Activated CD4-positive, alpha-beta T cell treated with anti-CD3 and anti-CD28 coated beads, Interleukin-2, amount 50 U/mL, for 16 hours (primary cell): ENCODE data around the gene OSR1.
A peak's percentile ranks its signal among the peaks of the same experiment; 100 is the strongest.
"Not testable (repeated sequence)": the region's sequence is repeated elsewhere in the genome, so short reads cannot be mapped to it uniquely, and the experiment has no call there.

Experiments
- DNase-seq: peaks from one replicate; pipeline ENCODE4 v3.0.0-alpha.2; 2020

Gene OSR1

GRCh38 chr2:19358242-19359020, at the start of gene OSR1:
TSS of gene OSR1 (minus strand) at chr2:19358623. CDS start at chr2:19353805, 4,818 bp downstream.
- no peak for DNase-seq

DNA sequence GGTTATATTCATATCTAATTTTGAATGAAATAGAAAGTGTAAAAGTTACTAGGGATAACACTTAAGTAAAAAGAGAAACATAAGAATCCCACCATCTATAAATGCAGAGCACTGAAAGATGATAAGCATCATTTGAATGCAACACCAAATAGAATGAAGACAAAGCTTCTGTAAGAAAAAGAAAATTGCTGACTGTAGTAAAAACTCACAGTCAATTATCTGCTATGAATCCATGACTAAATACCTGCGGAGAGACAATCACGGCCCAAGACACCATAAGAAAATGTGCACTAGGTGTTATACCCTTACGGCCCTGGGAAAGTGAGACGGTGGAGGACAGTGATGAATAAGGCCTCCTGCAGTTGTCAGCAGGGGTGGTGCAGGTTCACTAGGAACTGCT, 45.4 kb upstream of the OSR1 start:
- DNase-seq = no peak

DNA sequence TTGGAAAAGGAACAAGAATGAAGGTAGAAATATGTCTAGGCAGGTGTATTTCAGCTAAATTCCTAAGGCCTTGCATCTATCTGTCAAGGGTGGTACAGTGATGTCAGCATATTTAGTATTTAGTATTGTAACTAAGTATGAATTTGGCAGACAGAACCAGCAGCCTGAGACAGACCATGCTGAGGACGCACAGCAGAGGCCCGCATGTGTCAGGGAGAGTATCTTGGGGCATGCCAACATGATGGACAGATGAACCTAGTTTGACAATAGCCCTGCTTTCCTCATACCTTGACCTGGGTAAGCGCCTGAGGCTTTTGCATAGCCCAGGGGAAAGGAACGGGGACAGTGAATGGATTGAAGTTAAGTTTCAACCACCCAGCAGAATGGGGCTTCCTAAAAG, 33.8 kb upstream of the OSR1 start:
- no peak for DNase-seq

GRCh38 chr2:19389469-19389868, 31.0 kb upstream of the OSR1 start:
- DNase-seq = not testable (repeated sequence)

GRCh38 chr2:19380532-19380931, 22.1 kb upstream of the OSR1 start:
- DNase-seq = no peak

DNA sequence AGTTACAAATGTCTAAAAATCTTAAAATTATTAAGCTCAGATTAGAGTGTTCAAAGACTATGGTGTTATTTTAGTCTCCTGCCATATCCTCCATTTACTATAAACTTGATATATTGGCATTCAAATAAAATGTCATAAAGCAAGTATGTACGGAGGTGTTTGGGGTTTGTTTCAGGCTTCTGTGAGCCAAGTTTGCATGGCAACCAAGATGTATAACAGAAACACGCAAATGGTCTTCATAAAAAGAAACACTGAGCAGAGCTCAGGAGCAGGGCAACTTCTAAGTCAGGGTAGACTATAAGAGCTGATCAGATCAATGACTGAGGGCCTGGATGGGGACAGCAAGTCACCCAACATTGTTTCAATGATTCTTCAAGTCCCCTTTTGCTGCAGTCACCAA, 20.5 kb upstream of the OSR1 start:
- no peak for DNase-seq

DNA sequence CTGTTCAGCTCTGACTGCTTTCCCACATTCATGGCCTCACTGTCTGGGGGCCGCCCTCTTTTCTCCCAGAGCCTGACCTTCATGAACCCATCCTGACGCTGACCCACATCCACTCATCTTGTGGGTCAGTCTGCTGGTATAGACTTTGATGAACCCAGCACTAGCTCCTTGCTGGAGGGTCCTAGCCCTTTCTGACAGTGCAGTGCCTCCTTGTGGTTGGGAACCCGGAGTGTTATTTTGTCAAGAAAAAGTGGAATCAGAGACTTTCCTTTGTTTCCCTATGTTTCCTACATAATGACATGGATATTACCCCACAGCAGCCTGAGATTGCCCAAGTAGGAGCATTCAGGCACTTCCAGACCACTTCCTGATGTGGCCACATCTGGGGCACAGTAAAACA, 19.3 kb upstream of the OSR1 start:
- DNase-seq = no peak

- no peak for DNase-seq
These were observed 14.9 kb upstream of the OSR1 start for GRCh38 chr2:19373352-19373751.

- DNase-seq = no peak
These were observed 13.7 kb upstream of the OSR1 start for GRCh38 chr2:19371996-19372582.

DNA sequence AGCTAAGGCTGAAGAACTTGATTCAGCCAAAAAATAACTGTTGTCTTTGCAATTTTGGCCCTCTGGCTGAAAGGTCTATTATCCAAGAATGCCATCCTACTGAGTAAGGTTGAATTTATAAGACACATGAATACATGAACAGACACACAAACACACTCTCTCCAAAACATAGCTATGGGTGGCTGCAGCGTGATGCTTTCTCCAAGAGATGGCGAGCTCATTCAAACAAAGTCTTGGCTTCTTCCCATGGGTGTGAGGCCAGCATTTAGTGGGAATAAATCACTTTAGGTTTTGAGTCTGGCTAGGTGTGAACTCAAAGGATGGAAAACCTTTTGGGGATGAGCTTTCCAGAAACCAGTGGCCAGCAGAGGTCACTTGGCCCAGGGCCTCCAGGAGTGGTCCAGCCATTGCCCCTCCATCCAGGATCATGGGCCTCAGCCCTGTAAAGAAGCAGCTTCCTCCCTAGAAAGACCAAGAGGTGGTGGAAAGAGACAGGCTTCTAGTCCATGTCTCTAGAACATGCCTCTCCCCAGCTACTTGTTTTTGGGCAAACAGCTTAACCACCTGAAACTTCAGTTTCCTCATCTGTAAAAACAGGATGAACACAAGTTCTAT, 11.0 kb upstream of the OSR1 start:
- no peak for DNase-seq

- DNase-seq = no peak
These were observed 10.3 kb upstream of the OSR1 start for GRCh38 chr2:19368760-19369159.

DNA sequence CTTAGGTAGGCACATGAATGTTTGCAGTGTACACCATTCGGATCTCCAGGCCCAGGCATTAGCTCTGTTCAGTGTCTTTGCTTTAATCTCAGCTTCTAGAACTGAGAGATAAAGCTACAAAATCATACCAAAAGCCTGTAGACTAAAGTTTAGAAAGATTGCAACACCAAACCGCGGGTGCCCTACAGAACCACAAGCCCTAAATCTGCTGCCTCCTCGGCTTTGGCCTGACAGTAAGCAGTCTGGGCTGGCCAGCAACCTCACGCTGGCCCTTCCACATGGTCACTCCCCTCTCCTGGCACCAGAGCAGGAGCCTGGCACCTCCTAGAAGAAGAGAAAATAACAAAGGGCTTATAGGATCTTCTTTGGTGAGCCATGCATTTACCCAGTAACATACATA, 8.9 kb upstream of the OSR1 start:
- no peak for DNase-seq

DNA sequence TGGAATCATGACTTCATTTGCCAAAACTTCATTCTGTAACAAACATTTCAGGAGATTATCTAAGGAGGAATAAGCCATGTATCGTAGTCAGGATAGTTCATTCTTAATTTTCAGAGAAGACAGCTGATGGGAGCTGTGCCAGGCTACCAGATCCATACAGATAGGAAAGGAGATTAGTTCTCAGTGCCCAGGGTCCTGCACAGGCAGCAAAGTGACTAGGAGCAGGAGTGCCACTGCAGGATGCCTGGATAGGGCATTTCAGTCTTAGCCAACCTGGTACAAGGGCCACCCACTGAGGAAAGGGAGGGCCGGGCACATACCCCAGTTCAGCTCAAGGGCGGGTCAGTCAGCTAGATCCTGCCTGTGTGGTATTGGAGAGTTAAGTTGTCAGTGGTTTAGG, 6.7 kb upstream of the OSR1 start:
- DNase-seq = no peak

DNA sequence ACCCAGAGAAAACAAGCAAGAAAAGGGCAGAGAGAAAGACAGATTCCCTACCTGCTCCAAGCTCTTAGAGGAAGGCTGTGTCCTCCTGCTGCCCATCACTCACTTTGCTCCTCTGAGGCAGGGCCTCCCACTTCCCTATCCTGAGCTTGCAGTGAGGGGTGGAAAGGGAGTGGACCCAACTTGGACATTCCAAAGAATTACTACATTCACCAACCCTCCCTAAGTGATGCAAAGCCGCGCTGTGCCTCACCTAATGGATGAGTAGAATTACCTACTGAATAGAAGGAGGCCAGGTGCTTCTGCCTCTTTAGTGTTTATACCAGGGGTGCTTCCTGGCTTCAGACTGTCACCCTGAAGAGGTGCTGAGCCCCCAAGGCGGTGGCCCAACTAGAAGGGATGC, 5.6 kb upstream of the OSR1 start:
- DNase-seq = no peak

DNA sequence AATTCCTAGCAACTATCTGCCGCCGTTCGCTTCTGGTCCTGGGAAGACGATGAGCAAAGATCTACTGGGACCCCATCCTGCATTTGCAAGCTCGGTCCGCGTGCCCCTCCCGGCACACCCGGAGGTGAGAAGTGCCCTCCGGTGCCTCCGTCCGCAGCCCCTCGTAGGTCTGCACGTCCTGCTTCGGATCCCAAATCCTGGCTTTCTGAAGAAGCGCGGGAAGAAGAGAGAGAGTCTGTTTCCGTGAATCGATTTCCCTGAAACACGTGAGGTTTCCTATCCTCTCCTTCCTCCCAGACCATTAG, 5.0 kb upstream of the OSR1 start:
- DNase-seq = no peak

- peak; percentile 41 for DNase-seq
These were observed 4.5 kb upstream of the OSR1 start for GRCh38 chr2:19362755-19363473.

GRCh38 chr2:19362094-19362754, 3.8 kb upstream of the OSR1 start:
- no peak for DNase-seq

GRCh38 chr2:19361325-19361990, 3.0 kb upstream of the OSR1 start:
- DNase-seq = no peak

- DNase-seq = no peak
These were observed 2.5 kb upstream of the OSR1 start for GRCh38 chr2:19360966-19361321.

- no peak for DNase-seq
These were observed 2.0 kb upstream of the OSR1 start for GRCh38 chr2:19360266-19360965.

GRCh38 chr2:19359456-19359855, 1.0 kb upstream of the OSR1 start:
- no peak for DNase-seq

DNA sequence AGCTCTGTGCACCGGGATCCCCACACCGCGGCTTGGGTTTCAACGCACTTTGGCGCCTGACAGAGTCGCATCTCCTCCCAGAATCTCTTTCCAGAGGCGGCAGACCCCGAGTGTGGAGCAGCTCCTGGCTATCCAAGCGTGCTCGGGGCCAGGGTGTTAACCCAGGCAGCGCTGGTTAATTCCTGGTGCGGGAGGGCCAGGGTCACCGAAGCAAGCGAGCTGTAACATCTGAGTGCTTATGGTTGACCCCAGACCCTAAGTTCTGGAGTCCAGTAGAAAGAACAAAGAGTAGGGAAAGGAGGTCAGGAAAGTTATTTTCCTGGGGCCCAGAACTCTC, 566 bp upstream of the OSR1 start:
- no peak for DNase-seq
